Glutamatergic neuron (in vitro differentiated cells): ENCODE measurements around the gene THAP11. TPM values are rescaled to one million over a fixed set of nuclear protein-coding genes. Genes with fewer than 3 reads are reported as not detected.

ENCODE experiments used
- DNase-seq: peaks from one replicate; pipeline ENCODE4 v3.0.0; 2022
- H3K27ac Mint-ChIP-seq: one replicate; pipeline ENCODE4 v1.8.0; 2020; ENCODE audit warnings: mild to moderate bottlenecking, mixed read lengths, inconsistent platforms; ENCODE audit not compliant: unreplicated experiment
- H3K27me3 Mint-ChIP-seq: one replicate; pipeline ENCODE4 v1.8.0; 2020; ENCODE audit warnings: mild to moderate bottlenecking, moderate library complexity, mixed read lengths, inconsistent platforms; ENCODE audit not compliant: unreplicated experiment
- H3K36me3 Mint-ChIP-seq: one replicate; pipeline ENCODE4 v1.8.0; 2020; ENCODE audit warnings: mild to moderate bottlenecking, mixed read lengths, inconsistent platforms; ENCODE audit not compliant: unreplicated experiment
- H3K4me1 Mint-ChIP-seq: one replicate; pipeline ENCODE4 v1.8.0; 2020; ENCODE audit warnings: mild to moderate bottlenecking, low read depth, mixed read lengths, inconsistent platforms; ENCODE audit not compliant: unreplicated experiment
- H3K4me3 Mint-ChIP-seq: one replicate; pipeline ENCODE4 v1.8.0; 2020; ENCODE audit warnings: mild to moderate bottlenecking, mixed read lengths, inconsistent platforms; ENCODE audit not compliant: unreplicated experiment
- H3K9me3 Mint-ChIP-seq: one replicate; pipeline ENCODE4 v1.8.0; 2020; ENCODE audit warnings: mild to moderate bottlenecking, moderate library complexity, mixed read lengths, inconsistent platforms; ENCODE audit not compliant: unreplicated experiment
- CTCF ChIP-seq: fragments of 200-600 bp; sonication (generic); IDR thresholded peaks from one replicate; pipeline ENCODE4 v1.5.0; 2021; ENCODE audit not compliant: partially characterized antibody, unreplicated experiment
- total RNA-seq: library from RNA; stranded (reverse); fragmentation: NEBNext Ultra II Directional; extraction: Animal tissue kit (Norgen Biotek cat#: 25700); gene quantifications from one replicate; pipeline ENCODE4 v1.2.1, GENCODE V29; 2021; ENCODE audit not compliant: unreplicated experiment

The THAP11 gene
- total RNA-seq, 1 donor from 2014 or later: 23.1 TPM

- TF ChIP-seq CTCF: no peak
Observed at GRCh38 chr16:67848118-67848517, 6.0 kb downstream of the THAP11 start.

GRCh38 chr16:67853670-67854069, 11.6 kb downstream of the THAP11 start:
- TF ChIP-seq CTCF: no peak
- Mint-ChIP-seq H3K4me1 (peaks cover 14% of the 10 kb centered on the region), H3K9me3 (no peaks in the 10 kb centered on the region), H3K36me3 (no peaks in the 10 kb centered on the region), H3K27me3 (peaks cover 4% of the 10 kb centered on the region), H3K27ac (no peak overlapping the region), H3K4me3 (no peak overlapping the region)
- no peak for DNase-seq

More at GRCh38 chr16:67848118-67848517, 6.0 kb downstream of the THAP11 start:
- H3K27me3 Mint-ChIP-seq: no peaks in the 10 kb centered on the region
- H3K27ac Mint-ChIP-seq: peak overlapping the region; percentile 96
- no peak for DNase-seq
- H3K36me3 Mint-ChIP-seq: no peaks in the 10 kb centered on the region
- H3K4me1 Mint-ChIP-seq: peaks cover 31% of the 10 kb centered on the region
- H3K4me3 Mint-ChIP-seq: peak overlapping the region; percentile 97
- H3K9me3 Mint-ChIP-seq: peaks cover 11% of the 10 kb centered on the region

GRCh38 chr16:67855789-67856188, 13.7 kb downstream of the THAP11 start:
- peaks cover 12% of the 10 kb centered on the region for H3K4me1 Mint-ChIP-seq
- no peaks in the 10 kb centered on the region for H3K9me3 Mint-ChIP-seq
- no peaks in the 10 kb centered on the region for H3K36me3 Mint-ChIP-seq
- DNase-seq: no peak
- no peak for TF ChIP-seq CTCF
- H3K27ac Mint-ChIP-seq: no peak overlapping the region
- H3K4me3 Mint-ChIP-seq: no peak overlapping the region
- H3K27me3 Mint-ChIP-seq: peaks cover 4% of the 10 kb centered on the region

GRCh38 chr16:67856927-67857546, 14.9 kb downstream of the THAP11 start:
- H3K4me1 Mint-ChIP-seq: peaks cover 21% of the 10 kb centered on the region
- no peak for TF ChIP-seq CTCF
- DNase-seq: no peak
- H3K9me3 Mint-ChIP-seq: peaks cover 3% of the 10 kb centered on the region
- H3K4me3 Mint-ChIP-seq: no peak overlapping the region
- H3K36me3 Mint-ChIP-seq: no peaks in the 10 kb centered on the region
- peaks cover 4% of the 10 kb centered on the region for H3K27me3 Mint-ChIP-seq
- peak overlapping the region; percentile 55 for H3K27ac Mint-ChIP-seq

GRCh38 chr16:67857547-67858233, 15.6 kb downstream of the THAP11 start:
- Mint-ChIP-seq H3K9me3 (peaks cover 3% of the 10 kb centered on the region), H3K27ac (no peak overlapping the region), H3K27me3 (peaks cover 4% of the 10 kb centered on the region), H3K4me3 (no peak overlapping the region), H3K4me1 (peaks cover 24% of the 10 kb centered on the region), H3K36me3 (no peaks in the 10 kb centered on the region)
- DNase-seq: no peak
- no peak for TF ChIP-seq CTCF
